Measurements from ENCODE around the gene CNIH4.
"Not testable (repeated sequence)": the region's sequence is repeated elsewhere in the genome, so short reads cannot be mapped to it uniquely, and the experiment has no call there.

Gene CNIH4

DNA sequence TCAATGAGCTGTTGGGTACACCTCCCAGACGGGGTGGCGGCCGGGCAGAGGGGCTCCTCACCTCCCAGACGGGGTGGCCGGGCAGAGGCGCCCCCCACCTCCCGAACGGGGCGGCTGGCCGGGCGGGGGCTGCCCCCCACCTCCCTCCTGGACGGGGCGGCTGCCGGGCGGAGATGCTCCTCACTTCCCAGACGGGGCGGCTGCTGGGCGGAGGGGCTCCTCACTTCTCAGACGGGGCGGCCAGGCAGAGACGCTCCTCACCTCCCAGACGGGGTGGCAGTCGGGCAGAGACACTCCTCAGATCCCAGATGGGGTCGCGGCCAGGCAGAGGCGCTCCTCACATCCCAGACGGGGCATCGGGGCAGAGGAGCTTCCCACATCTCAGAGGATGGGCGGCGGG is 7.0 kb upstream of the CNIH4 start:
- not testable (repeated sequence) for DNase-seq

DNA sequence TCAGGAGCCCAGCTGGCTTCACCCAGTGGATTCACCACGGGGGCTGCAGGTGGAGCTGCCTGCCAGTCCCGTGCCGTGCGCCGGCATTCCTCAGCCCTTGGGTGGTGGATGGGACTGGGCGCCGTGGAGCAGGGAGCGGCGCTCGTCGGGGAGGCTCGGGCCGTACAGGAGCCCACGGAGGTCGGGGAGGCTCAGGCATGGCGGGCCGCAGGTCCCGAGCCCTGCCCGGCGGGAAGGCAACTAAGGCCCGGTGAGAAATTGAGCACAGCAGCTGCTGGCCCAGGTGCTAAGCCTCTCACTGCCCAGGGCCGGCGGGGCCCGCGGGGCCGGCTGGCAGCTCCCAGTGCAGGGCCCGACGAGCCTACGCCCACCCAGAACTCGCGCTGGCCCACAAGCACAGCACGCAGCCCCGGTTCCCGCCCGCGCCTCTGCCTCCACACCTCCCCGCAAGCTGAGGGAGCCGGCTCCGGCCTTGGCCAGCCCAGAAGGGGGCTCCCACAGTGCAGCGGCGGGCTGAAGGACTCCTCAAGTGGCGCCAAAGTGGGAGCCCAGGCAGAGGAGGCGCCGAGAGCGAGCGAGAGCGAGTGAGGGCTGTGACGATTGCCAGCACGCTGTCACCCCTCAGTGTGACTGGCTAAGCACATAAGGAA is 4.1 kb upstream of the CNIH4 start:
- DNase-seq, result not testable (repeated sequence)

DNA sequence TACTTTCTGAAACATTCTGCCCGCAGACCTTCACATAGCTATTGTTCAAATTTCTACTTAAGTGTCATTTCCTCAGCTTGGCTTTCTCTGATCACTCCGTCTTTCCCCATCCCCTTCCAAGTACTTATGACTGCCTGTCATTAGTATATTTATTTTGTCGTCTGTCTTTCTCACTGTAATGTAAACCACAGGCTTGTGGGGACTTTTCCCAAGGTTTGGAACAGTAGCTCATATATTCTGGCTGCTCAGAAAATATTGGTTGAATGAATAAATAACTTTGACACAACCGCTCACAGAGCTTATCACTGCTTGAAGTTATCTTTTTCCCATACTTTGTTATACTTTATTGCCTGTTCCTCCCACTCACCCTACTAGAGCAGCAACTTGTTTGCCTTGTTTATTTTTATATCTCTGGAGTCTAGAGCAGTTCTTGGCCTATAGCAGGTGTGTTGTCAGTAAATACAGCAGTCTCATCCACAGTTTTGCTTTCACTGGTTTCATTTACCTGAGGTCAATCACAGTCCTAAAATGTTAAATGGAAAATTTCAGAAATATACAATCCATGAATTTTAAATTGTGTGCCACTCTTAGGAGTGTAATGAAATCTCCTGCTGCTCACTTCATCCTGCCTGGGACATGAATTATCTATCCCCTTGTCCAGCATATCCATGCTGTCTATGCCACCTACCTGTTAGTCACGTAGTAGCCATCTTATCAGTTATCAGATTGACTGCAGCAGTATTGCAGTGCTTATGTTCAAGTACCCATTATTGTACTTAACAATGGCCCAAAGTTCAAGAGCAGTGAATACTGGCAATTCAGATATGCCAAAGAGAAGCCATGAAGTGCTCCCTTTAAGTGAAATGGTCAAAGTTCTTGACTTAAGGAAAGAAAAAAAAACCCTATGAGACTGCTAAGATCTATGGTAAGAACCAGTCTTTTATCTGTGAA is 2.4 kb upstream of the CNIH4 start:
- no peak for DNase-seq

DNA sequence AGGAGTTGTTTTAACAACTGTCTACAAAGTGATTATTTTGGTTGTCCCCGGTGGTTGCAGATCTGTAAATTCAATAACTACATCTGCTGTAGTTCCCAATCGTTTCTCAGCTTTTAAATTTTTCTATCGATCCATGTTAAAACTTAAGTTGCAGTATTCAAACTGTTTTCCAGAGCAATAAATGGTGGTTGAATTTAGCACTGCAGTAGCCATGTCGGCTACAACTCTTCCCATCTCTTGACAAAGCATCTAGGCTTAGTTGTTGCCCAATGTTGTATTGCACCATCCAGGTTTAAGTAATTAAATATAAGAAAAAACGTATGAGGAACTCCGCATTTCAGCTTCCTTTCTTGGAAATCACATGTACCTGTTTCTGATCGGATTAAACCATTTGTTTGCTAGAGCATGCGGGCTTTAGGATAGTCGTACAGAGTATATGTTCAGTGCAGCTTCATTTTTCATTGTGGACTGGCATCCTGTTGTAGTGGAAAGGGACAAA is 996 bp downstream of the CNIH4 start:
- no peak for DNase-seq

DNA sequence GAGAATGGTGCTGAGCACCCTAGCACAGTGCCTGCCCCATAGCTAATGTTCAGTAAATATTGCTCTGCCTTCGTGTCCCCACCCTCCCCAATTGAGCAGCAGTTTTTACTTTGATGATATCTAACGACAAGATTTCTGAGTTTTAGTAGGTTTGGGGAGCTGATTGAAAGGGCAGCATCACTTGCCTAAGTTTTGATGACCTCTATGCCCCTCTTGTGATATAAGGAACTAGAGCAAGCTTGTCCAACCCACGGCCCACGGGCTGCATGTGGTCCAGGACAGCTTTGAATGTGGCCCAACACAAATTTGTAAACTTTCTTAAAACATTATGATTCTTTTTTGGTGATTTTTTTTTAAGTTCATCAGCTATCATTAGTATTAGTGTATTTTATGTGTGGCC is 1.6 kb downstream of the CNIH4 start:
- DNase-seq, result no peak

DNA sequence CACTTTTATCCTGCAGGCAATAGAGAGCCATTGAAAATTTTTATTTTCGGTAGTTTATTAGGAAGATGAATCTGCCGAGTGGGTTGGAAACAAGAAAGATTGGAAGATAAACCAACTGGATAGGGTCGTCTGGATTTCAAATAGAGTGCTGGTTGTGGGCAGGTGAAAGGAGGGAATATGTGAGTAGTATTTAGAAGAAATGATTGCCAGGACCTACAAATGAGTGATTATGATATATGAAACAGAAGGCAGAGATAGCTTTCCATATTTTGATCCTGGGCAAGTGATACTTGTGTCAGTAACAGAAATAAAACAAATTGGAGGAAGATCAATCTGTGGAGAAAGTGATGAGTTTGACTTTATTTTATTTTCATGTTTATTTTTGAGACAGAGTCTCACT is 2.5 kb downstream of the CNIH4 start:
- no peak for DNase-seq

DNA sequence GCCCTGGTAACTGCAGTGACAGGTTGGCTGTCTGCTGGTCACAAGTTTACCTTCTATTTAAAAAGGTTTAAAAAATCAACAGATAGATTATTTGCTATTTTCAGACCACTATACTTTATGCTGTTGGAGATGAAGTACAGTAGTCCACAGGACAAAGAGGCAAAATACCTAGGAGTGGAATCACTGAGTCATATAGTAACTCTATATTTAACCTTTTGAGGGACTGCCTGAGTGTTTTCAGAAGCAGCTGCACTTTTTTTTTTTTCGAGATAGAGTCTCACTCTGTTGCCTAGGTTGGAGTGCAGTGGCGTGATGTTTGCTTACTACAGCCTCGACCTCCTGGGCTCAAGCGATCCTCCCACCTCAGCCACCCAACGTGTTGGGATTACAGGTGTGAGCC is 11.7 kb downstream of the CNIH4 start:
- DNase-seq, result no peak

DNA sequence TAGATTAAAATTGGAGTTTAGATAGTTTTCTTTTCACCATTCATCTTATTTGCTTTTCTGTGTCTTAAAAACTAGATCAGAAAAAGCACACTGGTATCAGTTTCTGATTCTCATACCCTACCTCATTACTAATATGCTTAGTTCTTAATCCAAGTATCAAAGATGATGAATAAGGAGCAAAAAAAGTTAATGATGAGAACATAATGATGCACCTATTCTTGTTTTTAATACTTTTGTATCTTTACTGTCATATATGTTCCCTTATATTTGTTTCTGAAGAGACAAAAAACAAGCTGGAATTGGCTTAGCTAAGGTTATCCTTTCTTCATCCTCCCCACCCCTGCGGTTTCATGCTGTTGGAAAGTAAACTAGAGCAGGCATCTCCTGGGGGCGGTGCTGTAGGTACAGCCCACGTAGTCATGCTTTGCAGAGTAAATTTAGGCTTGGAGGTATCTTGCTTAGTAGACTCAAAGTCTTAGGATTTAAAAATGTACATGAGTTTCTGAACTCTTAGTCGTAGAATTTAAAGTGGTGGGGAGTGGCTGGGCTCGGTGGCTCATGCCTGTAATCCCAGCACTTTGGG is 16.4 kb downstream of the CNIH4 start:
- DNase-seq, result no peak

DNA sequence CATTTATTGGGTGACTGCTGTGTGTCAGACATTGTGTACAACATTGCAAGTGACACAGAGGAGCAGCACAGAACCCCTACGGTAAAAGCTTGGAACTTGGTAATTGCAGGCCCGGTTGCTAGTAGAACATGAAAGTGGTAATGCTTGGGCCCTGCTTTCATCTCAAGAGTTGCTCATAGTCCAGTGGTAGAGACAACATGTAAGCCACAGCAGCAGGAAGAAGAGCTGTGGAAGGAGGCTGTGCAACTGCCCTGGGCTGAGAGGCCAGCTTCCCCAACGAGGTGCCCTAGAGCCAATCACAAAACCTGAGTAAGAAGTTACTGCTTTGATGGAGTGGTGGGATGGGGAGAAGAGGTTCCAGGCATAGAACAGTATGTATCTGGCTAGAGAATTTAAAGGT is 18.4 kb downstream of the CNIH4 start:
- DNase-seq, result no peak

DNA sequence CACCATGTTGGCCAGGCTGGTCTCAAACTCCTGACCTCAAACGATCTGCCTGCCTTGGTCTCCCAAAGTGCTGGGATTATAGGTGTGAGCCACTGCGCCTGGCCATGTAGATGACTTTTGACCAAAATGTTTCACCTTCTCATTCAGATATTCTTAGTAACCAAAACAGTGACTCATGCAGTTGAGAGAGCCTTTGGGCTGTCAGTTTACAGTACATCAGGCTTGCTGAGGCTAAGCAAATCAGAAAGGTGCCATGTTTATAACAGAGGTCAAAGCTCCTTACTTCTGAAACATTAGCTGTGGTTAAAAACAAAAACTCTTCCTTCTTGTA is 21.0 kb downstream of the CNIH4 start:
- DNase-seq, result no peak

DNA sequence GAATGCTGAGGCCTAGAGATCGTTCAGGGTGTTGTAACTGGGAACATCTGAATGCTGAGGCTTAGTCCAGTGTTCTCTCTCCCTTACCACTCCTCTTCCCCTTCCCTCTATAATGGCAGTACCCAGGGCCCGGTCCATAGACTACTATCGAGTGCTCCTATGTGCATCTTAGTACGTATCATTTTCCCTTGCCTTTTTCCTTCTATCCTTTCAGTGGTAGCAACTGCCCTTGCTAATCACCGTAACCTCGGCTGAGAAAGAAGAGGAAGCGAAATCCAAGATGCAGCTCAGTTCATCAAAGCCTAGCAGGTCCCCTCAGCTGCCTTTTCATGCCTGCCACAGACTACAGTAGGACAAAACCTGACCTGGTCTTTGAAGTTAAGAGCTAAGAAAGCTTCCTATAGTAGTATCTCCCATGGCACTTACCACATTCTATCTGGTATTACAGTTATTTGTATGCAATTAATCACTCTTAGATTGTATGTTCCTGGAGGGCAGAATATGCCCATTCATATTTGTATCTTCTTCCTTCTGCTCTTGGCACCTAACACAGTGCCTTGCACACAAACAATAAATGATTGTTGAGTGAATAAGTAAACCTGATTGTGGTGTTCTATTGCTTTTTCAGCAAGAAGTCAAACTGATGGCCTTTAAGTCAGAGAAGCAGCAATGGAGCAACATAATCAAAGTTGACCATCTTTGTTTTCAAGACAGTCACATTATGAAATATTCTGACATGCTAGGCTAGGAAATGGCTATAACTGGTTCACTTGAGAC is 22.4 kb downstream of the CNIH4 start:
- no peak for DNase-seq

DNA sequence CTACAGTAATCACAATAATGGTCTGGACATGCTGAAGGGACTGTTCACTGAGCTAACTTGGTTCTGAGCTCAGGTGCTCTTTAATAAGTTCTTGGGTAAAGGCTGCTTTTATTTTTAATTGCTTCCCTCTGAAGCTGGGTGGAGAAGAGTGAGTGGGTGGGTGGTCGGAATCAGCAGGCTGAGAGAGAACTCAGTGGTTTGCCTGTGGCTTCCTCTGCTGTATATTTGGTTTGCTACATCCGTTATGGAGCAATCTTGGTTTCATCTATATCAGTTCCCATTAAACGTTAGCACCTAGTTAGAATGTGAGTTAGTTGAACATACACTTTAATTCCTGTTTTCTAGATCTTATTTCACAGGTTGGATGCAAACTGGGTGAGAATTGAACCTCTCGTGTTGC is 23.3 kb downstream of the CNIH4 start:
- peak in 1 of 2 donors; percentile 74 for DNase-seq

DNA sequence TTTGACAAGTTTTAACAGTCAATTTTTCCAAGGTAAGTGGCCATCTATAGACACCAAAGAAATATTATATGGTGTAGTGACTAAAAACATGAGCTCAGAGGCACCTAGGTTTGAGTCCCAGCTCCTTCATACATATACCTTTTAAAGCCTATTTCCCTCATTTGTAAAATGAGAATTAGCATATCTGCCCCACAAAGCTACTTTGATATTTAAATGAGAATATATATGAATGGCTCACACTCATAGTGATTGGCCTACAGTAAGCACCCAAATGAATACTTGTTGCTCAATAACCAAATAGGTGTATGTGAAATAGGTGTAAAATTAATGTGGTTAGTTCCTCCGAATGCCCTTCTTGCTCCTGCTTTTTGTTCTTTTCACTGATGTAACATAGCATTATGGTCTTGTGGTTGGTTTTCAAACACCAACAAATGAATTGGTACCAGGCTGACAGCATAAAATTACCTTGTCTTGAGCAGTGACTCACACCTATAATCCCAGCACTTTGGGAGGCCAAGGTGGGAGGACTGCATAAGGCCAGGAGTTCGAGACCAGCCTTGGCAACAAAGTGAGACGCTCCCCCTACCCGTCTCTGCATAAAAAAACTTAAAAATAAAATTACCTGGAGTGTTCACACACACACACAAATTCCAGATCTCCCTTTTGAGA is 25.3 kb downstream of the CNIH4 start:
- DNase-seq, result no peak

DNA sequence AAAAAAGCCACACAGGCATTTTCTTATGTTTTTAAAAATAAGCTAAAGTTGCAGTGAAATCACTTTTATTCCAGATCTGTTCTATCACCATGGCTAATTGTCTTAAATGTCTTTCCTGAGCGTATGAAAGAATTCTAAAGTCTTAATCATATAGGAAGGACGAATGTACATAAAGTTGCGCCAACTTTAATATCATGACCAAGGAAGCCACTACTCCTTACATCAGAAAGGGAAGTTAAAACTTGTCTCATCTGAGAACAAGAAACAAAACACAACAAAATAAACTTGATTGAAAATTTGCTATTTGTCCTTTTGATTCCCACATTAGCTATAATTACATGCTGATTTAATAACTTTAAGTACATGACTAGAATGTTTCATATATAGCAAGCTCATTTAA is 26.5 kb downstream of the CNIH4 start:
- DNase-seq, result no peak

DNA sequence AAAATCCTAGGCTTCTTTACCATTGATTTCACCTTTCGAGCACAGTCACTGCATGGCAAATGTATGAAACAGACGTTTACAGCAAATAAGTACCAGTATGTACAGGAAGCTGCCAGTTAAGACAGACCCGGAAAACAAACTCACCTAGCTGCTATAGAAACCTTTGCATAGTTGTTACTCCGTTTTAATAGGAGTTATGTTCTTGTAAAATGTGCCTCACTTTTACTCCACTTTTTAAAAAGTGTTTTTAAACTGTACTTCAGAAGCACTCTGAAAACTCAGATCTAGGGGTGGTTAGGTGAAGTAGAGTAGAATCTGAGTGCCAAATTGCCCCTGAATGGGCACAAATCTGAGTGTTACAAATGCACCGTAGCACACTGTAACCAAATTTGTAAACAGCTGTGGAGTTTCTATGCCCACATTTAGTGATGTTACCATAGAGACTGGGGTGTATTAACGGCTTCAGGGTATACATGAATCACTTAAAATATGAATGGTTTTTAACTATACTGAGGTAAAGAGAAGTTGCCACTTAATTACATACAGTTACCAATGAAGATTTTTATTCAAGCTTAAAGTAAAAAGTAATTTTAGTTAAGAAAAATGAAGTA is 30.7 kb downstream of the CNIH4 start:
- DNase-seq, result no peak

DNA sequence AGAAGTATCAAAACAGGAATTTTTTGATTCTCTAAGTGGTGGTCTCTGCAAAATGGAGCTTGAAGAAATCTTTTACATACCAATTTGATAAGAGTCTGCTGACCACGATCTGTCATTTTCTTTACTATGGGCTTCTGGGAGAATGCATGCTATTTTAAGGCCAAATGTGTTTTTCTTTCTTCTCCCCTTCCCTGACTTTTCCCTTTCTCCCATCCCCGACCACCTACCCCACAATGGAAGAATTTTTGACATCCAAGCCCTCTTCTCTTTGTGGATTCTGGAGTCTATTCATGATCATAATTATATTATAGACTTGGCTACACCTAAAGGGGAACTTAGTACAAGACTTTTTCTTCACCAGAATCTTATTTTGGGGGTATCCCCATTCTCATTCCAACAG is 31.3 kb downstream of the CNIH4 start:
- no peak for DNase-seq

DNA sequence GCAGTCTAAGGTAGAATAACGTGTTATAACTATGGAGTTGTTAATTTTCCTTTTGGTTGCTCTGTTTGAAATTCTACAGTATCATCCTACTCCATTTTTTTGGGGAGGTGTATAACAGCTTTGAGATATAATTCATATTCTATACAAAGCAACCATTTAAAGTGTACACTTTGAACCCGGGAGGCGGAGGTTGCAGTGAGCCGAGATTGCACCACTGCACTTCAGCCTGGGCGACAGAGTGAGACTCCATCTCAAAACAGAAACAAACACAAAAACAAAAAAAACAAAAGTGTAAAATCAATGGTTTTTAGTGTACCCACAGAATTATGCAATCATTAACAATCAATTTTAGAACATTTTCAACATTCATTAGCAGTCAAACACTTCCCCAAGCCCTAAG is 33.8 kb downstream of the CNIH4 start:
- DNase-seq, result no peak

DNA sequence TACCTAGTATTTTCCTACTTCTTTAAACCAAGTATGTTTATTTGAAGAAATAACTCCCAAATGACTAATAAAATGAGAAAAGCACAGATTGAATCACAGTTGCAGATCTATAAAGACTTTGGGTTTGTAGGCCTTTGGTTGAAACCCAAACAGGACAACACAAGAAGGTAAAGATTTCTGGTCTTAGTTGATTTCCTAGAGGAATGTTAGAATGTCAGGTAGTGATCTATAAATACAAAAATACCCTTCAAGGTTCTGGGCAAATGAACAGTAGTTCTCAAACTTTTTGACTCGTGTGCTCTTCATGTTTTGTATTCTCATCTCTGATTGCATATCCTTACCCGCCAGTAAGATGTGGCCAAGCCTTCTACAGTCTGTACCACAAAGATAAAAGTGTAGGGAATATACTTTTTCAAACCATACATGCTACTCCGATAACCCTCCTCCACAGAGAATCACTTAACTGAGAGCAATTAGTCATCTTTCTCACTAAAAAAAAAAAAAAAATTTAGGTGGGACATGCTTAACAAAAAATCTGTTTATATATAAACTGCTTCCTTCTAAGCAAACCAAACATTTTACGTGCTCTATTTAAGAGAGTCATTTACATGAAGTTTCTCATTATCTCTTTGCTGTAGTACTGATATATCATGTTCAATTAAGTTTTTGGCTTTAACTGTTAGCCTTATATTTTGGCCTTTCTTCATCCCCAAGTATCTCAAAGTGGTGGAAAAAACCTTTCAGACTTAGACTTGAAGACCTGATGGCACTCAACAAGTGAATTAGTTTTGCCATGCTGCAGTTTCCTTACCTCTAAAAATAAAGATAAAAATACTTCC is 36.0 kb downstream of the CNIH4 start:
- DNase-seq, result no peak

DNA sequence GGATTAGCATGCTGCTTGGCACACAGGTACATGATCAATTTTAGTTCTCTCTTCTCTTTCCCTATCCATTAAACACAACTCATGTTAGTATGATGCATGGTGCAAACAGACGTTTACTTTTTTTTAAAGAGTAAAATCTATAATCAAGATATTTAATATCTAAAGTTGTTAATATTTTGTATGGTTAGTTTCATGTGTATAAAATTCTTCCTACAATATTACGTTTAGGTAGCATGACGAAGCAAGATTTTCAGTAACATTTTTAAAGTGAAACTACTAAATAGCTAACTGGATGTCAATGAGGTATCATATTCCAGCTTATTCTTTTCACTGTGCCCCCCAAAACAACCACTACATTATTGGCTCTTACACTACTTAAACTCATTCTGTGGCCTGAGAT is 36.6 kb downstream of the CNIH4 start:
- no peak for DNase-seq

DNA sequence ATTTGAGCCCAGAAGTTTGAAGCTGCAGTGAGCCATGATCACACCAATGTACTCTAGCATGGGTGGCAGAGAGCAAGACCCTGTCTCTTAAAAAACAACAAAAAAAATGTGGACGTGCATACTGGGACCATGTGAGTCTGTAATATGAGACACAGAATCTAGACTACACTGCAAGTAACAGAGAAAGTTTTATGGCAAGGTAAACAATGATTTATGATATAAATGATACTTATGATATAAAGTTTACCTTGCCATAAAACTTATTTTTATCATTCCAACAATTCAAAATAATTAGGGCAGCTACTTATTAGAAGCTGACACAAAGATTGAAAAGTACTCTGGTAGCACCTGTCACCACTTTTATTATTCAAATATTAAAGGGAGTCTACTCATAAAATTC is 43.2 kb downstream of the CNIH4 start:
- DNase-seq, result no peak

DNA sequence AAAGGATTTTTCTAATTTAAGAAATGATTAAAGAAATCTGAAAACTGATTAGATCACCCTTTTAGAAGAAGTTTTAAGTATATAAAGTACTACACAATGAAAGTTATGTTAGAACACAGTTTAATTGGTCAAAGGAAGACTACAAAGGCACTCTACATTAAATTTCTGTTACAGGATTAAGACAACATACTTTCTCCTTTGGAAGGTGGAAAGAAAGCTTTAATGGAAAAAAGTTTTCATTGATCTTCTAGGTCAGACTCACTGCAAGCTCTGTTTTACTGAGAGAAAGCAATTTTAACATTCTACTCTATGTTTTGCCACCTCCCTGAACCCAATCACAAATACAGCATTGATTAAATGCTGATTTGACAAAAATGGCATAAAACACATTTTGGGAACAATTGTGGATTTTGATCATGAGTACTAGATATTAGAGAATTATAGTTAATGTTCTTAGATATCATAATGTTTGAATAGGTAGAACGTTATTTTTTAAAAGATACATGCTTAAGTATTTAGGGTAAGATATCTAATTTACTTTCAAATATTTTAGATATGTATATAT is 45.9 kb downstream of the CNIH4 start:
- DNase-seq, result no peak

All from bone marrow (tissue), 2 donors.